Measurements from ENCODE around the gene CYFIP1. TPM values are rescaled to one million over a fixed set of nuclear protein-coding genes. Genes with fewer than 3 reads are reported as not detected.

The CYFIP1 gene
- total RNA-seq, 1 donor from 2014 or later, result 98.3 TPM

- no peaks in the 10 kb centered on the region for H3K9me3 Mint-ChIP-seq
- H3K27me3 Mint-ChIP-seq (ENCODE audit: low read depth), result no peaks in the 10 kb centered on the region
- H3K36me3 Mint-ChIP-seq, result peaks cover 15% of the 10 kb centered on the region
- TF ChIP-seq CTCF (IDR thresholded peaks at IDR 0.05; ENCODE audit: unreplicated experiment), result no peak
- peak overlapping the region; percentile 95 for H3K27ac Mint-ChIP-seq
- H3K4me1 Mint-ChIP-seq, result peaks cover 19% of the 10 kb centered on the region
- no peak overlapping the region for H3K4me3 Mint-ChIP-seq
- DNase-seq (ENCODE audit: low spot score in 2 of 2, unreplicated experiment in 2 of 2), result no peak
These were observed 134.1 kb downstream of the CYFIP1 start for GRCh38 chr15:22846073-22846472.

GRCh38 chr15:22845289-22845900 lies 134.8 kb downstream of the CYFIP1 start:
- H3K36me3 Mint-ChIP-seq, result peaks cover 15% of the 10 kb centered on the region
- no peaks in the 10 kb centered on the region for H3K9me3 Mint-ChIP-seq
- H3K27me3 Mint-ChIP-seq (ENCODE audit: low read depth), result no peaks in the 10 kb centered on the region
- no peak for TF ChIP-seq CTCF (IDR thresholded peaks at IDR 0.05; ENCODE audit: unreplicated experiment)
- peak overlapping the region; percentile 95 for H3K27ac Mint-ChIP-seq
- no peak for DNase-seq (ENCODE audit: low spot score in 2 of 2, unreplicated experiment in 2 of 2)
- H3K4me3 Mint-ChIP-seq, result no peak overlapping the region
- peaks cover 24% of the 10 kb centered on the region for H3K4me1 Mint-ChIP-seq

- Mint-ChIP-seq H3K36me3 (peaks cover 15% of the 10 kb centered on the region), H3K4me3 (no peak overlapping the region), H3K27ac (peak overlapping the region; percentile 95)
These were observed 135.5 kb downstream of the CYFIP1 start for GRCh38 chr15:22844421-22845288.

DNA sequence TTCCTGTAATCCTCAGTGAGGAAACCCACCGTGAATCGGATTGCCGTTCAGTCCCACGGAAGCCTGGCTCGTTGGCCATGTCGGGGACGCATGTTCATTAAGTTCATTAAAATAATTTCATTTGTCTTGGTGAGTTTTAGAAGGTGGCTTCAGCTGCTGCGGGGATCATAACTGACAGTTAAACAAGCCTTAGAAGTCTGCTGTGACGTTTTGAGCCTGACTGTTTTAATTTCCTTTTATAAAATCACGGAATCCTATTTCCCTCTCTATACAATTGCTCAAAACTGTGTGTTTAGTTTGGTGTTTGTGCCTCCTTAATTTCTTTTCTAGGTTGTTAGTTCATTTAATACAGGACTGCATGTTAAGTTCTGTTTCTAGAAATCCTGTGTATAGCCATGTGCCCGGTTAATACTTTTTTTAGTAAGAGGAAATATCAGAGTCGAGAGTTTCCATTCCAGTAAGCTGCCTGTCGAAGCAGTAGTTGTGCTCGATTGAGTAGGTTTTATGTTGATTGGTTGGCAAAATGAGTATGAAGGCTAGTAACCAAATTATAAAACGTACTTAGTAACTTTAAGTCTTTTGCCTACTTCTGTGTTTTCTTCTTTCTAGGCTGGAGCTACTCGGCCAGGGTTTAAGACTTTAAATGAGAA lies 141.0 kb downstream of the CYFIP1 start:
- Mint-ChIP-seq H3K4me1 (peaks cover 17% of the 10 kb centered on the region), H3K36me3 (peaks cover 6% of the 10 kb centered on the region), H3K9me3 (no peaks in the 10 kb centered on the region), H3K27me3 (ENCODE audit: low read depth) (no peaks in the 10 kb centered on the region), H3K4me3 (peak overlapping the region; percentile 89), H3K27ac (peak overlapping the region; percentile 97)
- no peak for TF ChIP-seq CTCF (IDR thresholded peaks at IDR 0.05; ENCODE audit: unreplicated experiment)
- no peak for DNase-seq (ENCODE audit: low spot score in 2 of 2, unreplicated experiment in 2 of 2)

More at GRCh38 chr15:22844421-22845288, 135.5 kb downstream of the CYFIP1 start:
- Mint-ChIP-seq H3K4me1 (peaks cover 28% of the 10 kb centered on the region), H3K27me3 (ENCODE audit: low read depth) (no peaks in the 10 kb centered on the region), H3K9me3 (no peaks in the 10 kb centered on the region)
- DNase-seq (ENCODE audit: low spot score in 2 of 2, unreplicated experiment in 2 of 2), result no peak
- TF ChIP-seq CTCF (IDR thresholded peaks at IDR 0.05; ENCODE audit: unreplicated experiment), result no peak

- Mint-ChIP-seq H3K36me3 (peaks cover 6% of the 10 kb centered on the region), H3K27ac (peak within 1 kb of the TSS; percentile 97), H3K27me3 (ENCODE audit: low read depth) (no peaks in the 10 kb centered on the region), H3K4me1 (peaks cover 17% of the 10 kb centered on the region), H3K4me3 (peak within 1 kb of the TSS; percentile 89), H3K9me3 (no peaks in the 10 kb centered on the region)
- no peak for TF ChIP-seq CTCF (IDR thresholded peaks at IDR 0.05; ENCODE audit: unreplicated experiment)
- DNase-seq (ENCODE audit: low spot score in 2 of 2, unreplicated experiment in 2 of 2), result peak; percentile 98 to 100
These were observed 141.7 kb downstream of the CYFIP1 start, which contains the start of gene NIPA2 for GRCh38 chr15:22838292-22839042. Gene NIPA2, plus strand, starts transcription at chr15:22838666. Its CDS starts 13,066 bp downstream, at chr15:22851732.

All from mesothelial cell of epicardium (in vitro differentiated cells).